Islet of Langerhans (tissue), 1 donor: ENCODE results near the gene NKX1-2.
"Not testable (repeated sequence)": the region's sequence is repeated elsewhere in the genome, so short reads cannot be mapped to it uniquely, and the experiment has no call there.

Experiments
- FAIRE-seq: peaks from one replicate; lab custom pipeline; 2011; peaks lifted over from hg19 to GRCh38; lab: Jason Lieb, UNC

Gene NKX1-2

DNA sequence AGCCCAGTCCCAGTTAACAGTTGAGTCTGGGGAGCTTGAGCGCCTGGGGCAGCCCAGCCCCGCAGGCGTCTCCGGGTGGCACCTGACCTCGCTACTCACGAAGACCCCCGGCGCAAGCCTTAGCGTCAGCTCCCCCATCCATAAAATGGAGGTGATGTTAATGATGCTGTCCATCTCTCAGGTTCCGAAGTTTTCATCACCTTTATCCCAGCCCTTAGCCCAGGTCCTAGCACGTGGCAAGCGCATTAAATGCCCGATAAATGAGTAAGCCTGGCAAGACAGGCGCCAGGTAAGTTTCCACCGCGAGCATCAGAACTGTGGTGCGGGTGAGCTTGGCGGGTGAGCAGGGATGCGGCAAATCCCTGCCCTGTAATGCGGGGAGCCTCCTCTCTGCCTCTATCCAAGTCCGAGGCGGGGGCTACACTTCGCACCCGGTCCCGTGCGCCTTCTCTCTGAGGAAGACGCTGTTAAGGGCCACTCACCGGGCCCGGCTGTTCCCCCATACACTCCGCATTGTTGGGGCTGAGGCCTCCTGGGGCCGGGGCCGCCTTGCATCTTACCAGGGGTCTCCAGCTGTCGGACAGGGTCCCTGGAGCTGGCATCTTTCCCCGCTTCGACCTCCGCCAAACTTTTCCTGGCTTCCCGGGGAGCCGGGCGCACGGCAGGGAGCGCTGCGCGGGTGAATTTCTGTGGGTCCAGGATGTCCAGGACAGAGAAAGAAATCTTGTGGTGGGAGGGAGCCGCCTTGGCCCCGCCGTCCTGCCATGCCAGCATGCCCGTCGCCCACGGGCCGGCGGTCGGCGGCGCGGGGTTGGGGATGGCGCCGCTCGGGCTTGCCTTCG is 444 bp downstream of the NKX1-2 start:
- no peak for FAIRE-seq

GRCh38 chr10:124448696-124449169 is 1.1 kb downstream of the NKX1-2 start:
- FAIRE-seq = no peak

- FAIRE-seq = no peak
Measured at GRCh38 chr10:124447751-124448466, 1.9 kb downstream of the NKX1-2 start.

GRCh38 chr10:124446830-124447750 is 2.7 kb downstream of the NKX1-2 start:
- FAIRE-seq = no peak

- FAIRE-seq = not testable (repeated sequence)
Measured at GRCh38 chr10:124441694-124442093, 8.1 kb downstream of the NKX1-2 start.

GRCh38 chr10:124436191-124436638 is 13.6 kb downstream of the NKX1-2 start:
- no peak for FAIRE-seq

GRCh38 chr10:124435683-124436082 is 14.2 kb downstream of the NKX1-2 start:
- FAIRE-seq = not testable (repeated sequence)

- no peak for FAIRE-seq
Measured at GRCh38 chr10:124433461-124433860, 16.4 kb downstream of the NKX1-2 start.

DNA sequence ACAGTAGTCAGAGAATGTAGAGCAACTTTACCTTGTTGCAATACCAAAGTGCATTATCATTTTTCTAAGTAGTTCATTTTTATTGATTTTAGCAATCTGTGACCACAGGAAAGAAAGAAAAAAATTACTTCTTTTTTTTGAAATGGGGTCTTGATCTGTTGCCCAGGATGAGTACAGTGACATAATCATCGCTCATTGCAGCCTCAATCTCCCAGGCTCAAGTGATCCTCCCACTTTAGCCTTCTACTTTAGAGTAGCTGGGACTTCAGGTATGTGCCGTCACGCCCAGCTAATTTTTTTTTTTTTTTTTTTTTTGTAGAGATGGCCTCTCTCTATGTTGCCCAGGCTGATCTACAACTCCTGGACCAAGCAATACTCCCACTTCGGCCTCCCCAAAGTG is 19.8 kb downstream of the NKX1-2 start:
- no peak for FAIRE-seq

DNA sequence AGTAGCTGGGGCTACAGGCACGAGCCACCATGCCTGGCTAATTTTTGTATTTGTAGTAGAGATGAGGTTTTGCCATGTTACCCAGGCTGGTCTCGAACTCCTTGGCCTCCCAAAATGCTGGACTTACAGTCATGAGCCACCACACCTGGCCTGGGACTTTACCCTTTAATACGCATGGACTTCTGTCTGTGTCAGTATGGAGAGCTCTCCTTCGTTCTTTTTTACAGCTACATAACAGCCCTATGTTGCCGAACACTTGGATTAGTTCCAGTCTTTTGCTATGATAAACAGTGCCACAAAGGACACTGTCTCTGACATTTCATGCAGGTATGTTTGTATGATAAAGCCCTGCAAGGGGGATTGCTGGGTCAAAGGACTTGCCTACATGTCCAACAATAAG is 20.3 kb downstream of the NKX1-2 start:
- no peak for FAIRE-seq

- no peak for FAIRE-seq
Measured at GRCh38 chr10:124428207-124428777, 21.5 kb downstream of the NKX1-2 start.

GRCh38 chr10:124425227-124425962 is 24.4 kb downstream of the NKX1-2 start:
- FAIRE-seq = no peak

- FAIRE-seq = no peak
Measured at GRCh38 chr10:124423813-124424212, 26.0 kb downstream of the NKX1-2 start.

GRCh38 chr10:124422742-124423141 is 27.1 kb downstream of the NKX1-2 start:
- FAIRE-seq = no peak

DNA sequence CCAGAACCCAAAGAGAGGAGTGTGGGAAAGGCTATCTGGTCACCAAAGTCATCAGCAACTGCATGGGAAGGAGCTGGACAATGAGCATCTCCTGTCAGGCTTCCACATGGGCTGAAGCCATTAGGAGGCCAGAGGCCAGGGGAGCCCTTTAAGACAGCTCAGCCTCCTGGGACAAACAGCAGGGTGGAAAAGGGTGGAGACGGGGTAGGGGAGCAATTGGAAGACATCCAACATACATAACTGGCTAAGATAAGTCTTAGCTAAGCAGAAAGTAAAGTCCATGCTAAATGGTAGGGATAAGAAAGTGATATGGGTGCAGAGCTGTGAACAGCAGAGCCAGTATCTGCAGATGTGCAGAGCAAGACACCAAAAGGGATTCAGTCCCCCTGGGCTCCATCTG is 29.6 kb downstream of the NKX1-2 start:
- no peak for FAIRE-seq

GRCh38 chr10:124419635-124420034 is 30.2 kb downstream of the NKX1-2 start:
- FAIRE-seq = no peak

GRCh38 chr10:124418726-124419501 is 30.9 kb downstream of the NKX1-2 start, which contains the start of gene OAT:
TSS of gene OAT (minus strand) at chr10:124418923. CDS start at chr10:124412171, 6,752 bp downstream.
- no peak for FAIRE-seq

- no peak for FAIRE-seq
Measured at GRCh38 chr10:124417895-124418725, 31.7 kb downstream of the NKX1-2 start.

- no peak for FAIRE-seq
Measured at GRCh38 chr10:124416733-124417132, 33.1 kb downstream of the NKX1-2 start.
